Stimulated activated CD4-positive, alpha-beta T cell treated with anti-CD3 and anti-CD28 coated beads, TNF-alpha, amount 100 ng/mL, for 24 hours (primary cell): ENCODE data around the gene DISC1.
"Not testable (repeated sequence)": the region's sequence is repeated elsewhere in the genome, so short reads cannot be mapped to it uniquely, and the experiment has no call there.

Source experiments
- DNase-seq, 3 experiments: peaks; one replicate each; pipeline ENCODE4 v3.0.0-alpha.2; 2020; ENCODE audit warnings: low read depth in 3 of 3

Gene DISC1

GRCh38 chr1:231636157-231636556 lies 9.6 kb downstream of the DISC1 start:
- no peak for DNase-seq

- not testable (repeated sequence) for DNase-seq
These were observed 10.3 kb downstream of the DISC1 start for GRCh38 chr1:231636922-231637321.

- no peak for DNase-seq
These were observed 12.1 kb downstream of the DISC1 start for GRCh38 chr1:231638647-231639046.

GRCh38 chr1:231639819-231640218 lies 13.2 kb downstream of the DISC1 start:
- DNase-seq: no peak

GRCh38 chr1:231641444-231641843 lies 14.9 kb downstream of the DISC1 start:
- not testable (repeated sequence) for DNase-seq

GRCh38 chr1:231642061-231642460 lies 15.5 kb downstream of the DISC1 start:
- DNase-seq: not testable (repeated sequence)

- DNase-seq: no peak
These were observed 16.0 kb downstream of the DISC1 start for GRCh38 chr1:231642618-231643017.

GRCh38 chr1:231643071-231643934 lies 16.7 kb downstream of the DISC1 start:
- no peak for DNase-seq

GRCh38 chr1:231643935-231644237 lies 17.3 kb downstream of the DISC1 start:
- no peak for DNase-seq

GRCh38 chr1:231645634-231646033 lies 19.0 kb downstream of the DISC1 start:
- DNase-seq: not testable (repeated sequence)

GRCh38 chr1:231646165-231646564 lies 19.6 kb downstream of the DISC1 start:
- not testable (repeated sequence) for DNase-seq

- peak in 1 of 3 experiments; percentile 22 for DNase-seq
These were observed 25.2 kb downstream of the DISC1 start for GRCh38 chr1:231651621-231652260.

GRCh38 chr1:231653632-231654031 lies 27.0 kb downstream of the DISC1 start:
- no peak for DNase-seq

GRCh38 chr1:231656741-231657140 lies 30.2 kb downstream of the DISC1 start:
- no peak for DNase-seq

GRCh38 chr1:231658223-231658622 lies 31.6 kb downstream of the DISC1 start:
- DNase-seq: not testable (repeated sequence)

GRCh38 chr1:231660198-231660597 lies 33.6 kb downstream of the DISC1 start:
- no peak for DNase-seq

- no peak for DNase-seq
These were observed 36.7 kb downstream of the DISC1 start for GRCh38 chr1:231663211-231663792.

GRCh38 chr1:231665101-231665500 lies 38.5 kb downstream of the DISC1 start:
- DNase-seq: no peak

- DNase-seq: no peak
These were observed 39.1 kb downstream of the DISC1 start for GRCh38 chr1:231665726-231666125.

- no peak for DNase-seq
These were observed 39.8 kb downstream of the DISC1 start for GRCh38 chr1:231666220-231666936.

- no peak for DNase-seq
These were observed 40.5 kb downstream of the DISC1 start for GRCh38 chr1:231666937-231667608.
